Epidermal melanocyte (primary cell): Measurements from ENCODE around the gene OGT.
"Not testable (repeated sequence)": the region's sequence is repeated elsewhere in the genome, so short reads cannot be mapped to it uniquely, and the experiment has no call there.

ENCODE experiments used
- DNase-seq: peaks from one replicate; pipeline ENCODE4 v3.0.0; 2011; ENCODE audit warnings: low spot score; ENCODE audit not compliant: insufficient read length

Gene OGT

DNA sequence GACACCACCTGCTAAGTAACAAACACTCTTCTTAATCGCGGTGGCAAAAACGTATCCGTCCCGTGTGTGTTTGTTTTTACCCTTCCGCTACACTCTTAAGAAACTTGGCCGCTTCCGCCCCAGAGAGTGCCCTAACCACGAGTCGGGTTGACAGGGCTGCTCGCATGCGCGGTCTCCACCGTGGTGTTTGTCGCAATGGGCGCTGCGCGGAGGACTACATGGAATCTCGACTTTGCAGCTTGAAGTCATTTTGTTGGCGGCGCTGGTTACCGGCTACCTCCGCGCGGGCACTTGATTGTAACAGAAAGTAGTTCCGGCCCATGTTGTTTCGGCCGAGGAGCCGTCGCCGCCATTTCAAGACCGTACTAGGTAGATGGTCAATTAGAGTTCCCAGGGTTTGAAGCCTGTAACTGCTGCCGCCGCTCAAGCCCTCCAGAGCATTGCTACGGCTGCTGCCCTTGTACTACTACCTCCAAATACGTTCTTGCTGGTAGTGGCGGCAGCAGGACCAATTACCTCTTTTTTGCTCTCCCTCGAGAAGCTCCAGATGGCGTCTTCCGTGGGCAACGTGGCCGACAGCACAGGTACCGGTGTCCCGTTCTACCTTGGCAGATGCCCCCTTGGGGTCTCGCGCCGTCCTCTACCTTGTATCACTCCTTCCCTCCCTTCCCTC lies at the start of gene OGT:
Gene OGT, plus strand, starts transcription at position 352 of the 673 bp plus-strand sequence. Its CDS starts 196 bp downstream, at position 548.
- DNase-seq = peak; percentile 57

DNA sequence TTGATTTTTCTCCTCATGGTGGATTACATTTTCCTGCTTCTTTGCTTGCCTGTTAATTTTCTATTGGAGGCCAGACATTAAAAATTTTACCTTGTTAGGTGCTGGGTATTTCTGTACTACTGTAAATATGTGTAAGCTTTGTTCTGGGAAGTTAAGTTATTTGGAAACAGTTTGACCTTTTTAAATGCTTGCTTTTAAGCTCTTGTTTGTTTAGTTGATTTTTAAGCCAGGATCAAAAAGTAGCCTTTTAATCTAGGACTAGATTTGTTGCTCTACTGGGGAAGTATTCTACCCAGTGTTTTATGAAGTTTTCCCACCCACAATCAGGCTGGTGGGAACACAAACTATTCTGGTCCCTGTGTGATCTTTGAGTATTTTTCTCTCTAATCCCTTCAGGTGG lies 45.1 kb upstream of the OGT start:
- no peak for DNase-seq

DNA sequence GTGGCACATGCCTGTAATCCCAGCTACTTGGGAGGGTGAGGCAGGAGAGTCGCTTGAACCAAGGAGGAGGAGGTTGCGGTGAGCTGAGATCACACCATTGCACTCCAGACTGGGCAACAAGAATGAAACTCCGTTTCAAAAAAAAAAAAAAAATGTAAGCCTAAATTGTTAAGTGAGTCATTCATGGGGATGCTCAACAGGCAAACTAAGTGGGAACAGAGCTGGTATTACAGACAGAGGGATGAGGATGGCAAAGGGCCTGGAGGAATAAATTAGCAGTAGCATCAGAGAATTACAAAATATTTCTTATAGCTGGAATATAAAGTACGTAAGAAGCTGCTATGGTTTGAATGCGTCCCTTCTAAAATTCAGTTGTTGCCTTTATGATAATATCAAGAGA lies 43.4 kb upstream of the OGT start:
- DNase-seq = no peak

DNA sequence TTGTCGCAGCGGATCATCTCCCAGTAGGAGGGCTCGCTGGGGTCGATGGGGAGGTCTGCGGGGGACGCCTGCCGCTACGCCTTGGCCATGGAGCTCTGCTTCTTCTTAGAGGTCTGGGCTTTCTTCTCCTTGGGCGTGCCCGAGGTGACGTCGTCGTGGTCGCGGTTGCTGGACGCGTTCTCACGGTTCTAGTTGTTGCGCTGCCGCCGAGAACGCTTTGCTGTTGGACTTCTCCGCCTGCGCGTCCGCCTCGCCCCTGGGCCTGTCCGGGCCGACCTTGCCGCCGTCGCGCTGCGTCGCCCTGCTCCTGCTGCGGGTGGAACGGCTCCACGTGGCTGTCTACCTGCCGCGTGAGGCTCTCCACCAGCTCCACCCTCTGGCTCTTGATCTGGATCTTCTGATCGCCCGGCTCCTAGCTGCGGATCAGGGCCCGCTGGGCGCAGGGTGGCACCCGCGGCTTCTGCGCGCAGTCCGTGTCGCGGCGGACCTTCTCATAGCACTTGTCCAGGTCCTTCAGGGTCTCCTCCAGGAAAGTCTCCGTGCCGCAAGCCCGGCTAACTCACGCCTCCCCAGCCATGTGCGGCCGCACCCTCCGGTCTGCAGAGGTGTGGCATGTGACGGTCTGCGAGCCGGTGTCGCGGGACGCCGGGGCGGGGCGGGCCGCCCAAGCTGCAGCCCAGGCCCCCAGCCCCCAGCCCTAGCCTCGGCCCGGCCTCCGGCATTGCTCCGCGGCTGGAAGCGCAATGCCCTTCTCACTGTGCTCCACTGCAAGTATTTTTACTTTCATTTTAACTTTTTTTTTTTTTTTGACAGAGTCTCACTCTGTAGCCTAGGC lies 40.5 kb upstream of the OGT start:
- DNase-seq = no peak

DNA sequence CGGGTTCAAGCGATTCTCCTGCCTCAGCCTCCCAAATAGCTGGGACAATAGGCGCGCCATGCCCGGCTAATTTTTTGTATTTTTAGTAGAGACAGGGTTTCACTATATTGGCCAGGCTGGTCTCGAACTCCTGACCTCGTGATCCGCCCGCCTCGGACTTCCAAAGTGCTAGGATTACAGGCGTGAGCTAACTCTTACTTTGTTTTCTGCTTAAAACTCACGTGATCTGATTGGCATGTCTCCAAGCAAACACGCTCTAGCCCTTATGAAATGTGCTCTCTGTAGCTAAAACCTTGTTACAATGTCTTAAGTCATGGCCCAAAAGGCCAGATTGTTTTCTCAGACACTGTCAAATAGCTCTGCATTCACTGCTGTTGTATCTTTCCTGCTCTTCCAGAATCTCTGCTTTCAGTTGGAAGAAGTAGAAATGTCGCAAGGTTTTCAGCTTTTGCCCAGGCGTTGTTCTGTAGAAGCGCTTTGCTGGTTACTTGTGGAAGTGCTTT lies 39.7 kb upstream of the OGT start:
- DNase-seq = no peak

DNA sequence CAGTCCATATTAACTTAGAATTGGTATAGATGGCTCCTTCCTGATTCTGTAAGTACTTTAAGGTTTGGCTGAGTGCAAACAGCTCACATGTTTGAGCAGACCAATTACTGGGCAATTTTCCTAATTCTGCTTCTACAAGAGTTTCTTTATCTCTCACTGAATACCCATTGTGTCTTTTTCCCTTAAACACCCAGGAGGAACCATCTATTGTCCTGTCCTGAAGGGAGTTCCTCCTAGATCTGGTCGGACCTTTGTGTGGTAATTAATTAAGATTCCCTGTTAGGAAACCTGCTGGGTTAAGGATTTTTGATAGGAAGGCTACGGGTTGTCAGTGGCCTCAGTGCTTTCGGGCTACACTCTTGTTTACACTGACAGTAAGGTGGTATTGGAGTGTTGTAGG lies 36.9 kb upstream of the OGT start:
- not testable (repeated sequence) for DNase-seq

DNA sequence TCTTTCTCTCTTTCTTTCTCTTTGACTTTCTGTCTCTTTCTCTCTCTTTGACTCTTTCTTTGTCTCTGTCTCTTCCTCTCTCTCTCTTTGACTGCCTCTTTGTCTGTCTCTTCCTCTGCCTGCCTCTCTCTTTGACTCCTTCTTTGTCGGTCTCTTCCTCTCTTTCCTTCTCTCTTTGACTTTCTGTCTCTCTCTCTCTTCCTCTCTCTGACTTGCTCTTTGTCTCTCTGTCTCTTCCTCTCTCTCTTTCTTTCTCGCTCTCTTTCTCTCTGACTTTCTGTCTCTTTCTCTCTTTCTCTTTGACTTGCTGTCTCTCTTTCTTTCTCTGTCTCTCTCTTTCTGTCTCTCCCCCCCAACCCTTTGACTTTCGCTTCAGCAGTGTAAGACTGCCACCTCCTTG lies 36.4 kb upstream of the OGT start:
- DNase-seq = no peak

DNA sequence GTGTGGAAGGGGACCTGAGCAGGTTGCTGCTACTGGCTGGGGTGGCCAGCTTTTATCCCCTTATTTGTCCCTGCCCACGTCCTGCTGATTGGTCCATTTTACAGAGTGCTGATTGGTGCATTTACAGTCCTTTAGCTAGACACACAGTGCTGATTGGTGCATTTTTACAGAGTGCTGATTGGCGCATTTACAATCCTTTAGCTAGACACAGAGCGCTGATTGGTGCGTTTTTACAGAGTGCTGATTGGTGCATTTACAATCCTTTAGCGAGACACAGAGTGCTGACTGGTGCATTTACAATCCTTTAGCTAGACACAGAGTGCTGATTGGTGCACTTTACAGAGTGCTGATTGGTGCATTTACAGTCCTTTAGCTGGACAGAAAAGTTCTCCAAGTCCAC lies 30.8 kb upstream of the OGT start:
- not testable (repeated sequence) for DNase-seq

DNA sequence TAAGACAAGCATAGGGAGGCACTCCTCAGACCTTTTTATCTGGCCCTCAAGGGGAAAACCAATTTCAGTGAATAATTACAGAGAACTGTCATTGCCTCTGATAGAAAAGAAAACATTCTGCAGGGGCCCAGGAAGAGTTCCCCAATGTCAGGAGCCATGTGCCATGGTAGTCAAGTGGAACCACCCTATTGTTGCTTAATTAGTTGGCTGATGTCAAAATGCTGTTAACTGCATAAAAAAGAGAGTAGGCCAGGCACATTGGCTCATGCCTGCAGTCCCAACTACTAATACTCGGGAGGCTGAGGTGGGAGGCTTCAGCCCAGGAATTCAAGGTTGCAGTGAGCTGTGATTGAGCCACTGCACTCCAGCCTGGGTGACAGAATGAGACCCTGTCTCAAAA lies 28.6 kb upstream of the OGT start:
- no peak for DNase-seq

DNA sequence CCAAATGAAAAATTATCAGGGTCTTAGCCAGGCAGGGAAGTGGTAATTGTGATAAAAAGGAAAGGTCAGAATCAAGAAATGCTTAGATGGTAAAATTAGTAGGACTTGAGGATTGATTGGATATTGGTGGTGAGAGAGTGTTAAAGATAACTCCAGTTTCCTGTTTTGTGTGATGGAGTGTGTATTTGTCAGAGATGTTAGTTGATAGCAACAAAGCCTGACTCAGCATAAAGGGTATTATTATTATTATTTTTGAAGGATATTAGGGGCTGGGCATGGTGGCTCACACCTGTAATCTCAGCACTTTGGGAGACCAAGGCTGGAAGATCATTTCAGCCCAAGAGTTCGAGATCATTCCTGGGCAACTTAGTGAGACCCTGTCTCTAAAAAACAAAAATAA lies 23.6 kb upstream of the OGT start:
- DNase-seq = no peak

DNA sequence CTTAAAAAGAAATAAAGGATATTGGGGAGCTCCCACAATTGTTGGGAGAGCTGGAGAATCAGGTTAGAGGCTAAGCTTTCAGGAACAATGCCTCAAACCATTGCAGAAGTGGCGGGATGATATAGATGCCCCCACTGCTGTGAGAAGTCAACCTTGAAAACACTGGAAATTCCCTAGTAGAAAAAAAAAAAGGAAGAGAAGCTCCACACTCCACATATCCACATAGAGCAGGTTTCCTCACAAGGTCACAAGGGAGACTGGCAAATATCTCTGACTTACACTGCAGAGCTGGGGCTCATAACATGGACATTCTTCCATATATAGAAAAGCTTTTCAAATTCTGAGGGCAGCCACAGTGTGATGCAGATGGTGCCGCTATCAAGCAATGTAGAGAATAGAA lies 22.7 kb upstream of the OGT start:
- no peak for DNase-seq

DNA sequence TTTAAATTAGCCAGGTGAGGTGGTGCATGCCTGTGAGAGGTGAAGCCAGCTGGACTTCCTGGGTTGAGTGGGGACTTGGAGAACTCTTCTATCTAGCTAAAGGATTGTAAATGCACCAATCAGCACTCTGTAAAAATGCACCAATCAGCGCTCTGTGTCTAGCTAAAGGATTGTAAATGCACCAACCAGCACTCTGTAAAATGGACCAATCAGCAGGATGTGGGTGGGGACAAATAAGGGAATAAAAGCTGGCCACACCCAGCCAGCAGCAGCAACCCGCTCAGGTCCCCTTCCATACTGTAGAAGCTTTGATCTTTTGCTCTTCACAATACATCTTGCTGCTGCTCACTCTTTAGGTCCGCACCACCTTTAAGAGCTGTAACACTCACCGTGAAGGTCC lies 19.2 kb upstream of the OGT start:
- DNase-seq = not testable (repeated sequence)

DNA sequence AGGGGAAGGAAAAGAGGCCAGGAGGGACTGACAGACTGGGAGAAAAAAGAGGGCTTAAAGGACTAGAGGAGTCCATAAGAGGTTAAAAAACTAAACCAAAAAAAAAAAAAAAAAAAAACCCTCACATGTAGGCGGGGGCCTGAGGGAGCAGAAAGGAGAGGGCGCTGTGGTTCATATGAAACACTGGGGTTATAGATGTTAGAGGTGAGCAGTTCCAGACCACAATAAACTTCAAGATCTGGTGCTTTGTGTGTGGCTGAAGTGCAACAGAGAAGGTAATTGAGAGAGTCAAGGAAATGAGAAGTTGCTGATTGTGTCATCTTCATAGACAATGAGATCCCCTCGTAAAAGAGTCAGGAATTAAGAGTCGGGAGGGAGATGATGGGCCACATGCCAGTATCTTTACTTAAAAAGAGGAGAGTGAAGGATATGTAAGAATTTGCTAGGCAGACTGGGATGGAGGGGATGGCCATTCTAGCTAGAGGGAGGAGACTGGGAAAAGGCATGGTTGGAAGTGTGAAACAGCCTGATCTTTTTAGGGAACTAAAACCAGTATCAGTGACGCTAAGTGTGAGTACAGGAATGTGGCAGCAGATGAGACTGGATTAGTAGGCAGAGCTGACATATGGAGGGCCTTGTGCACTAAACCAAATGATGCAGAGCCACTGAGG lies 18.4 kb upstream of the OGT start:
- DNase-seq = no peak

DNA sequence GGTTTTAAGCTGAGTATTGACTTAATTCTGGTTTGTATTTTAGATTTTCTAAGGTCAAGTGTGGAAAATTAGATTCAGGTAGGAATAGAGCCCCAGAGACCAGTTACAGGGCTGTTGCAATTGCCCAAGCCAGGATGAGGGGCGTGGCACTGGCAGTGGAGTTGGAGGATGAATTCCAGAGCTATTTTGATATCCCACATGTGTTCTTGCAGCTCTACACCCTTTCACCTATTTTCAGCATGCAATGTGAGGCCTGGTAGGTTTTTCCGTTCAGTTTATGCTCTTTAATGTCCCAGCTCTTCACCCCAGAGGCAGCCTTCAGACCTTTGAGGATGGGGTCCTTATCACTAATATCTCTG lies 17.9 kb upstream of the OGT start:
- no peak for DNase-seq

DNA sequence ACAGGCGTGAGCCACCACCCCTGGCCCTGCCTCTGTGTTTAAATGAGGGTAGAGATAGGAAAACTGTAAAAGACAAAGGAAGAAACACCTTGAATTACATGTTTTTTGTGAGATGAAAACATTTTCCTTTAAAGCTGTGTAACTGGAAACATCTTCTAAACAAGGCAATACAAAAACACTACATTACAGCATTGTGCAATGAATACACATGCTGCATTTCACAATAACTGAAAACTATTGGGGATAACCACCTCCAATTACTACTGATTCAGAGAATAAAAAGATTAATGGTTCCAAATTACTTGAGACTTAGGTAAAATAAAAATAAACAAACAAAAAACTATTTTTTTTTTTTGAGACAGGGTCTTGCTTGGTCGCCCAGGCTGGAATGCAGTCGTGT lies 7.6 kb upstream of the OGT start:
- DNase-seq = no peak

DNA sequence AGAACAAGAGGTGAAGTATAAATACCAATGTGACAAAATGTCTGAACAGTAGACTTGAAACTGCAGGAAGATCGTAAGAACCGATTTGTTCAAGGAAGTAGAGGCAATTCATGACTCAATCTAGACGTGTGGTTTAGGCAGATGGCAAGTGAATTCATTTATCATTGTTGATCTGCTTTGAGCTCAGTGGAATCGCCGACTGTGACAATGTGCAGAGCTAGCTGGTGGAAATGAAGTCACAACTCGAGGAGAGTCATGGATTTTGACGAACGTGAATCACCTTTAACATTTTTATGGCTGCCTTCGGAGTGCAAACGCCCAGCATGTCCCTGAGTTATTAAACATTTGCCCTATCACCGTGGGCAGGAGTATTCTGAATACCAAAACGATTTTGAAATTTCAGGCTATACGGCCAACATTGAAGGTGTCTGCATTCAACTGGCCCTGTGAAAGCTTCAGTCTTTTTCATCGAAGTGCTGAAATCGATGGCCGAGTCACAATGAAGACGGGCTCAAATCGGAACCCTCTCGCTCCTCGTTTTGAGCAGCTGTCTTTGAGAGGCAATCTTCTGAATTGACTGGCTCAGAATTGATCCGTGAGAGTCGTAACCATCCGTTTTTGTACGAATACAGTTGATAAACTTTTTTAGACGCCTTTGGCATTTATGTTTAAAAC lies 689 bp upstream of the OGT start:
- DNase-seq = no peak

DNA sequence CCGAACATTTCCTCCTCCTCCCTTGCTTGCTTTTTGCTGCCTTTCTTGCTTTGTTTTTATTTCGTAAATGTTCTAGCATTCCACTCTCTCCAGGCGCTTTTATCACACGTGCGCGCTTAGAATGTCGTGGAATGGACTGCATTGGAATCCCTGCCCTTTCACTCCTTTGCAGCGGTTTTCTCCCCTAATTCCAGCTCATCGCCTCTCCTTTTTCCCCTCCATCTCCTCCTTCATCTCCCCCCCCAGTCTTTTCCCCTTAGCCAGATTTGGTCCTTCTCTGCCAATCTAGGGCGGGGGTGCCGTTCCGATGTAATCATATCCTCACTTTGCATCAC lies 579 bp downstream of the OGT start:
- no peak for DNase-seq

DNA sequence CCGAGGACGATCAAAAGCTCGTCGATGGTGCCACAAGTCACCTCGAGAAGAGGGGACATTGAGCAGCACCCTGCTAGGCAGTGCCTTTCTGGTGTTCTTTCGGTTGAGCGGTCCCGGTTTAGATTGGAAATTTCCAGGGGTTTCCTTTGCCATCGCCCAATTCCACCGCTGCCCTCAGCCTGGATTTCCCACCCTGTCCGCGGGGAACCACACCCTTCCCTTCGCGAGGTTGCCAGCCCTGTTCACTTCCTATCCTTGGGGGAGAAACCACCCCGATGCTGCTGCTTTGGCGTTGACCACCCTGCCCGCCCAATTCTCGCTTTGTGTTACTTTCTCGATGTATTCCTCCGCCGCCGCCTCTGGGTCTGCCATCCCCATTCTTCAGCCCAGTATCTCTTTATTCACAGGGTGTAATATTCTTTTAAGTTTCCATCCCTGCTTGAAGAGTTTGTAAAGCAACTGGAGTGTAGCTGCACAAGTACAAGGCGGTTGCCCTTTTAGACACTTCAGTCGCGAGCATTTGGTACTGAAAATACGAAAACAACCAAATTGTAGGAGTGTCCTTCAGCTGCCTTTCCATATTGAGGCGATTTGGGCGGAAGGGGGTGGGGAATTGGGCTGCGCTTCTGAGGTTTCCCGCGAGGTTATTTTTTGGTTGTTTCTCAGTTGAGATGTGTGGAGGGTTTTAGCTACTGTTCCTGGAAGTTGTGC lies 1.1 kb downstream of the OGT start:
- no peak for DNase-seq

DNA sequence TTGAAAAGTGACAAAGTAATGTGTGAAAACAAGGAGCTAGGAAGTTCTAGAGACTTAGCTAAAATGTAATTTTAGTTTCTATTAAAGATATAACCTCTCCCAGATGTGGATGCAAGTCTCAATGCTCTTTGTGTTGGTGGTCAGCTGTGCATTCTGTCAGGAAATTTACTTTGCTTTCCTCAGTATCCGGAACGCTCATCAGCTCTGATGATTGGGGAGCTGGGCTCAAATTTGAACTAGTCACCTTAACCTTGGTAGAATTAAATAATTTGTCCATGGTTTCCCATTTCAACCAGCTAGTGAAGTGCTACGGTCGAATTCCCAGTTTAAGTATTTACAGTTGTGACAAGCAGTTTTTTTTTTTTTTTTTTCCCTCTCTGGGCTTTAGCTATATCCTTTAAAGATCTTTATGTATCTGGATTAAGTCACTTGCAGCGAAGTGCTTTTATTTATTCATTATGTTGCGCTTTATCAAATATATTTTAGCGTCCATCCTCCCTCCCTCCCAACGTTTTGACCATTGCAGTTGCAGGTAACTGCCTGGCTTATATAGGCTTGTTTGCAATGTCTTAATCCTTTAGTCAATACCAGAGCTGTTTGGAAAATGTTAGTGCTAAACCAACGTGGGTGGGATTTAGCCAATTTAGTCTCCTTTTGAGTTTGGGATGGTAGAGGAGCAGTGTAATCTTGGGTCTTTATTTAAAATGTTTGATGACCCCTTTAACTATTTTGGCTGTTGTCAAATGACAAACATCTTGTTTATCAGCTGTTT lies 2.1 kb downstream of the OGT start:
- no peak for DNase-seq

DNA sequence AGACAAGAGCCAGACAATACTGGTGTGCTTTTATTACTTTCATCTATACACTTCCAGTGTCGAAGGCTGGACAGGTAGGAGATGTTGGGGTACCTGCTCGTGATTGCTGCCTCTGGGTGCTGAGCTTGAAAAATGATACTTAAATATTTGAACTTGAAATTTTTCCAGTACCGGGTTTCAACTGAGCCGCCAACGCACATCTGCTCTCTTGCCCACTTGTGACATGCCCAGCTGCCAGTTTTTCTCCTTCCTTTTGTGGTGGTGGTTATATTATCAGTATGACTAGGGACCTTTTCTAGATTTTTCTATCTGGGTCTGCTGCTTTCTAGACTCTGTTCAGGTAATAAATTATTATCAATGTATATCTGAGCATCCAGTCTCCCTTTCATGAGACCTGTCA lies 3.4 kb downstream of the OGT start:
- DNase-seq = no peak

DNA sequence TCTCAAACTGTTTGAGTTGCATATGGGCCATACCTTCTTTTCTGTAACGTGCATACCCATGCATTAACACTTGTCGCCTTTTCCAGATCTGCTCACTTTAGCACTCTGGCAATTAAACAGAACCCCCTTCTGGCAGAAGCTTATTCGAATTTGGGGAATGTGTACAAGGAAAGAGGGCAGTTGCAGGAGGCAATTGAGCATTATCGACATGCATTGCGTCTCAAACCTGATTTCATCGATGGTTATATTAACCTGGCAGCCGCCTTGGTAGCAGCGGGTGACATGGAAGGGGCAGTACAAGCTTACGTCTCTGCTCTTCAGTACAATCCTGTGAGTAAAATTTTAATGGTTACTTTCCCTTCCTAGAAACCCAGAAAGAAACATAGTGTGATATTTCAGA lies 4.8 kb downstream of the OGT start:
- no peak for DNase-seq
